SK-N-SH treated with all-trans-retinoic acid at 6 μM for 48 hours (cell line): ENCODE measurements around the gene DMRTB1.

Experiments used
- SNAI2 ChIP-seq: fragments of 250-450 bp; sonication (Bioruptor Pico); IDR thresholded peaks from 2 replicates; pipeline ENCODE4 v1.5.0; 2020; ENCODE audit warnings: mild to moderate bottlenecking, moderate library complexity
- ZC3H10 ChIP-seq: fragments of 250-450 bp; sonication (Bioruptor Pico); IDR thresholded peaks from 2 replicates; pipeline ENCODE4 v1.5.1; 2021; ENCODE audit warnings: mild to moderate bottlenecking, moderate library complexity
- ZFP3 ChIP-seq: fragments of 250-450 bp; sonication (Bioruptor Pico); IDR thresholded peaks from 2 replicates; pipeline ENCODE4 v1.5.0; 2020; ENCODE audit warnings: mild to moderate bottlenecking, moderate library complexity
- TF ChIP-seq, protein P1 (sequence below): fragments of 250-450 bp; sonication (Bioruptor Pico); IDR thresholded peaks from 2 replicates; pipeline ENCODE4 v1.8.0; 2020; ENCODE audit warnings: mild to moderate bottlenecking, moderate library complexity, borderline replicate concordance

DNA sequence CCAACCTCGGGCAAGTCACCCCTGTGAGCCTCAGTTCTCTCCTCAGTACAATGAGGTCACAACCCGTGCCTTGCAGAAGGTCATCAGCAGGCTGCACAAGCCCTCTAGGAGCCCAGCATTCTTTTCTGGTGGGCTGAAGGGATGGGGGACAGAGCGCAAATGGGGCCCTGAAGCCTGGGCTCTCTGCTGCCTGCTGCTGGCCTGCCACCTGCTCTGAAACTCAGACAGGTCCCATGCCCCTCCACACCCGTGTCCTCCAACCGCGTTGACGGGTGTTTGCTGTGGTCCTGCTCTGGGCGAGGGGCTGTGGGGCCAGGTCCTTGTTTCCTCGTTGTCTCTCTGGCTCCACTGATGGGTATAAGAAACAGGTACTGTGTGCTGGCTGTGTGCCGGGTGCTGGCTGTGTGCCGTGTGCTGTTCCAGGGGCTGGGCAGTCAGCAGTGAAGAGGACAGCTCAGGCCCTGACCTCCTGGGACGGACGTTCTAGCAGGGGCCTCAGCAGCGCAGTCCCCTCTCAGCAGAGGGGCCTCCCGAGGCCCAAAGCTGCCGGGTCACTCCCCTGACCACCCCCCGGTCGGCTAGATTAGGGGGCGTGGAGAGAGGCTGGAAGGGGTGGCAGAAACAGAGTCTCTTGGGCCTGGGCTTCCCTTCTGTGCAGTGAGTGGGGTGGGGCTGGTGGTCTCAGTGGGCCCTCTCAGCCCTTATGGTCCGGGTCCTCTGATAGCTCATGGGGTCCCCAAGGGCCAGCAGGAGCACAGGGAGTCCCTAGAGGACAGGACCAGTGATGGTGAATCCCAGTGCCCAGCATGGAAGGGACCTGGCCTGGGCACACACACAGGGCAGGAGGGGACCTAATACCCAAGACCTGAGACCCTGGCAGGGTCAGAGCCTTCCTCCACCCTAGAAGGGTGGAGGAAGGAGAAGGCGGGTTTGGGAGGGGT, 42.1 kb downstream of the DMRTB1 start:
- TF ChIP-seq ZFP3 (CRISPR knock-in tag), result no peak
- TF ChIP-seq SNAI2 (CRISPR knock-in tag), result no peak
- TF ChIP-seq, protein P1, sequence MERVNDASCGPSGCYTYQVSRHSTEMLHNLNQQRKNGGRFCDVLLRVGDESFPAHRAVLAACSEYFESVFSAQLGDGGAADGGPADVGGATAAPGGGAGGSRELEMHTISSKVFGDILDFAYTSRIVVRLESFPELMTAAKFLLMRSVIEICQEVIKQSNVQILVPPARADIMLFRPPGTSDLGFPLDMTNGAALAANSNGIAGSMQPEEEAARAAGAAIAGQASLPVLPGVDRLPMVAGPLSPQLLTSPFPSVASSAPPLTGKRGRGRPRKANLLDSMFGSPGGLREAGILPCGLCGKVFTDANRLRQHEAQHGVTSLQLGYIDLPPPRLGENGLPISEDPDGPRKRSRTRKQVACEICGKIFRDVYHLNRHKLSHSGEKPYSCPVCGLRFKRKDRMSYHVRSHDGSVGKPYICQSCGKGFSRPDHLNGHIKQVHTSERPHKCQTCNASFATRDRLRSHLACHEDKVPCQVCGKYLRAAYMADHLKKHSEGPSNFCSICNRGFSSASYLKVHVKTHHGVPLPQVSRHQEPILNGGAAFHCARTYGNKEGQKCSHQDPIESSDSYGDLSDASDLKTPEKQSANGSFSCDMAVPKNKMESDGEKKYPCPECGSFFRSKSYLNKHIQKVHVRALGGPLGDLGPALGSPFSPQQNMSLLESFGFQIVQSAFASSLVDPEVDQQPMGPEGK (CRISPR knock-in tag), result no peak
- TF ChIP-seq ZC3H10, result no peak
